ENCODE data around the gene FAM171A1. TPM values are rescaled to one million over a fixed set of nuclear protein-coding genes. Genes with fewer than 3 reads are reported as not detected.

The FAM171A1 gene
- total RNA-seq, 4 donors from 2014 or later, result 7.4 to 40.4 (median 21.6) TPM

- no peaks in the 10 kb centered on the region for H3K36me3 ChIP-seq
- H3K27ac ChIP-seq, result peak overlapping the region in 1 of 2 donors; percentile 12
- no peak for DNase-seq
- intact Hi-C loops (cut with DNase I; ENCODE audit: low total_unique reads), result no loop called here
- no peaks in the 10 kb centered on the region for H3K4me1 ChIP-seq
- H3K27me3 ChIP-seq, result no peaks in the 10 kb centered on the region
- H3K9me3 ChIP-seq, result no peaks in the 10 kb centered on the region
- no peak overlapping the region for H3K4me3 ChIP-seq
- TF ChIP-seq CTCF (IDR thresholded peaks at IDR 0.05) (no peak), POLR2A (IDR thresholded peaks at IDR 0.05) (no peak)
These were observed 170.5 kb downstream of the FAM171A1 start for GRCh38 chr10:15200626-15201025.

- TF ChIP-seq CTCF (IDR thresholded peaks at IDR 0.05) (no peak), POLR2A (IDR thresholded peaks at IDR 0.05) (no peak)
- intact Hi-C loops (cut with DNase I; ENCODE audit: low total_unique reads), result no loop called here
- H3K4me3 ChIP-seq, result no peak overlapping the region
- H3K27me3 ChIP-seq, result no peaks in the 10 kb centered on the region
- H3K36me3 ChIP-seq, result no peaks in the 10 kb centered on the region
- H3K27ac ChIP-seq, result peak overlapping the region in 1 of 2 donors; percentile 6
- H3K9me3 ChIP-seq, result no peaks in the 10 kb centered on the region
- no peaks in the 10 kb centered on the region for H3K4me1 ChIP-seq
- DNase-seq, result no peak
These were observed 173.2 kb downstream of the FAM171A1 start for GRCh38 chr10:15197911-15198310.

- Histone ChIP-seq H3K27ac (peak overlapping the region in 1 of 2 donors; percentile 6), H3K9me3 (no peaks in the 10 kb centered on the region), H3K4me3 (no peak overlapping the region), H3K4me1 (no peaks in the 10 kb centered on the region), H3K36me3 (no peaks in the 10 kb centered on the region), H3K27me3 (no peaks in the 10 kb centered on the region)
- no peak for TF ChIP-seq CTCF (IDR thresholded peaks at IDR 0.05)
- no peak for TF ChIP-seq POLR2A (IDR thresholded peaks at IDR 0.05)
- intact Hi-C loops (cut with DNase I; ENCODE audit: low total_unique reads), result no loop called here
- DNase-seq, result no peak
These were observed 173.8 kb downstream of the FAM171A1 start for GRCh38 chr10:15197276-15197675.

GRCh38 chr10:15196021-15196834 lies 174.9 kb downstream of the FAM171A1 start:
- peak; percentile 47 to 63 for DNase-seq
- Histone ChIP-seq H3K4me3 (no peak overlapping the region), H3K4me1 (no peaks in the 10 kb centered on the region), H3K36me3 (no peaks in the 10 kb centered on the region), H3K27me3 (no peaks in the 10 kb centered on the region), H3K9me3 (no peaks in the 10 kb centered on the region), H3K27ac (peak overlapping the region; percentile 46 to 53)
- intact Hi-C loops (cut with DNase I; ENCODE audit: low total_unique reads), result no loop called here
- TF ChIP-seq POLR2A (IDR thresholded peaks at IDR 0.05), result no peak
- TF ChIP-seq CTCF (IDR thresholded peaks at IDR 0.05), result no peak

- Histone ChIP-seq H3K9me3 (no peaks in the 10 kb centered on the region), H3K4me3 (no peak overlapping the region), H3K36me3 (no peaks in the 10 kb centered on the region), H3K4me1 (no peaks in the 10 kb centered on the region), H3K27me3 (no peaks in the 10 kb centered on the region), H3K27ac (no peak overlapping the region)
- intact Hi-C loops (cut with DNase I; ENCODE audit: low total_unique reads), result no loop called here
- TF ChIP-seq CTCF (IDR thresholded peaks at IDR 0.05), result no peak
- no peak for TF ChIP-seq POLR2A (IDR thresholded peaks at IDR 0.05)
- no peak for DNase-seq
These were observed 181.8 kb downstream of the FAM171A1 start for GRCh38 chr10:15189133-15189885.

Measured in uterus (tissue), 4 donors.